B cell (primary cell): ENCODE measurements around the gene CD19. TPM values are rescaled to one million over a fixed set of nuclear protein-coding genes. Genes with fewer than 3 reads are reported as not detected.

Source experiments
- ATAC-seq: fragments of 200-7000 bp; cut with Tn5 transposase; one replicate; pipeline ENCODE4 v1.10.0; 2021; ENCODE audit warnings: low read depth, mild to moderate bottlenecking, moderate number of reproducible peaks, moderate library complexity
- CTCF ChIA-PET: fragments of 350-600 bp; sonication (Branson Sonifier 250); formaldehyde crosslinking; loops from one replicate; lab custom pipeline; 2021; ENCODE audit warnings: antibody characterized with exemption, inconsistent platforms; lab: Charles Lee
- POLR2A ChIA-PET: fragments of 350-600 bp; sonication (Branson Sonifier 250); formaldehyde crosslinking; loops from one replicate; lab custom pipeline; 2021; ENCODE audit warnings: antibody characterized with exemption; lab: Charles Lee
- DNase-seq: peaks from one replicate; pipeline ENCODE4 v3.0.0; 2013
- H2AFZ ChIP-seq: 2 replicates; pipeline ENCODE4 v1.6.1; 2012; ENCODE audit warnings: mild to moderate bottlenecking, low read depth, low read length; ENCODE audit not compliant: insufficient read depth, poor library complexity, severe bottlenecking
- H3K27ac ChIP-seq, 2 donors: 1 replicate in 1 of 2; 2 replicates in 1 of 2; pipeline ENCODE4 v1.5.1; 2012 to 2013; ENCODE audit warnings: low read length in 2 of 2, mild to moderate bottlenecking in 2 of 2, moderate library complexity in 1 of 2
- H3K27me3 ChIP-seq, 4 experiments: fragments of 200-600 bp in 1 of 4; sonication (generic) in 1 of 4; replicated peaks in 1 of 4; 1 replicate in 2 of 4; 2 replicates in 2 of 4; pipeline versions ENCODE4 v1.6.1 to v1.7.0; 2013 to 2016; ENCODE audit warnings: low read length in 3 of 4, mild to moderate bottlenecking in 2 of 4, mixed read lengths in 1 of 4, moderate library complexity in 1 of 4; ENCODE audit not compliant: insufficient read depth in 4 of 4, control insufficient read depth in 3 of 4; ENCODE audit errors: control extremely low read depth in 1 of 4
- H3K36me3 ChIP-seq, 2 experiments: replicated peaks in 1 of 2; 1 replicate in 1 of 2; 2 replicates in 1 of 2; pipeline versions ENCODE4 v1.6.1 to v1.7.1; 2013; ENCODE audit warnings: low read length in 1 of 2; ENCODE audit not compliant: insufficient read depth in 2 of 2, control insufficient read depth in 1 of 2; ENCODE audit errors: control extremely low read depth in 1 of 2, extremely low read depth in 1 of 2
- H3K4me1 ChIP-seq, 2 donors: fragments of 200-600 bp in 1 of 2; sonication (generic) in 1 of 2; 1 replicate in 1 of 2; 2 replicates in 1 of 2; pipeline versions ENCODE4 v1.5.1 to v1.6.1; 2013 to 2017; ENCODE audit warnings: low read length in 2 of 2; ENCODE audit not compliant: control insufficient read depth in 2 of 2, insufficient read depth in 2 of 2
- H3K4me2 ChIP-seq: replicated peaks from 2 replicates; pipeline ENCODE3; 2012; ENCODE audit warnings: mild to moderate bottlenecking, low read depth, low read length; ENCODE audit not compliant: poor library complexity, severe bottlenecking
- H3K4me3 ChIP-seq, 5 experiments: fragments of 200-600 bp in 1 of 5; sonication (generic) in 1 of 5; 1 replicate in 3 of 5; 2 replicates in 2 of 5; pipeline versions ENCODE4 v1.5.1 to v1.7.0; 2011 to 2016; ENCODE audit warnings: low read length in 4 of 5, mild to moderate bottlenecking in 4 of 5, low read depth in 2 of 5, control low read depth in 1 of 5, moderate library complexity in 1 of 5; ENCODE audit not compliant: insufficient read depth in 1 of 5; ENCODE audit errors: control extremely low read depth in 1 of 5, extremely low read depth in 1 of 5
- H3K79me2 ChIP-seq: fragments of 200-600 bp; sonication (generic); one replicate; pipeline ENCODE4 v1.6.0; 2016; ENCODE audit warnings: low read length; ENCODE audit not compliant: control insufficient read depth, insufficient read depth
- H3K9ac ChIP-seq: fragments of 200-600 bp; sonication (generic); 2 replicates; pipeline ENCODE4 v1.6.1; 2017; ENCODE audit warnings: mild to moderate bottlenecking, low read length, moderate library complexity
- H3K9me3 ChIP-seq, 3 donors: one replicate each; pipeline versions ENCODE4 v1.6.1 to v1.7.1; 2013; ENCODE audit warnings: low read length in 2 of 3; ENCODE audit not compliant: control insufficient read depth in 2 of 3, insufficient read depth in 1 of 3; ENCODE audit errors: control extremely low read depth in 1 of 3
- H4K20me1 ChIP-seq: 2 replicates; pipeline ENCODE4 v1.6.0; 2012; ENCODE audit warnings: mild to moderate bottlenecking, low read length; ENCODE audit not compliant: insufficient read depth, control insufficient read depth, poor library complexity, severe bottlenecking
- H3K27ac Mint-ChIP-seq: one replicate; pipeline ENCODE4 v1.8.0; 2021; ENCODE audit warnings: mixed read lengths
- H3K27me3 Mint-ChIP-seq: one replicate; pipeline ENCODE4 v1.8.0; 2021; ENCODE audit warnings: mixed read lengths
- H3K4me1 Mint-ChIP-seq: one replicate; pipeline ENCODE4 v1.8.0; 2021; ENCODE audit warnings: mixed read lengths
- H3K4me3 Mint-ChIP-seq: one replicate; pipeline ENCODE4 v1.8.0; 2021; ENCODE audit warnings: mixed read lengths
- H3K9me3 Mint-ChIP-seq: one replicate; pipeline ENCODE4 v1.8.0; 2022; ENCODE audit warnings: mixed read lengths; ENCODE audit not compliant: insufficient read depth
- CTCF ChIP-seq: fragments of 200-600 bp; IDR thresholded peaks from one replicate; pipeline ENCODE4 v1.8.0; 2022; ENCODE audit warnings: antibody characterized with exemption, mild to moderate bottlenecking
- EZH2 ChIP-seq: IDR thresholded peaks from 2 replicates; pipeline ENCODE4 v1.6.1; 2012; ENCODE audit warnings: borderline replicate concordance, low read depth, mild to moderate bottlenecking, moderate library complexity, low read length; ENCODE audit not compliant: insufficient read depth, poor library complexity, severe bottlenecking
- WGBS: methylation state at CpG from one replicate; pipeline ENCODE4 v1.1.5; 2013; ENCODE audit warnings: missing lambda C conversion rate; ENCODE audit not compliant: insufficient coverage; 5-methylcytosine and 5-hydroxymethylcytosine counted together
- intact Hi-C: fragments of 100-400 bp; cut with micrococcal nuclease; formaldehyde crosslinking; loops from one replicate; pipeline ENCODE4 v1.10.0; 2022
- polyA plus RNA-seq: library from polyadenylated mRNA; depleted of rRNA; stranded (reverse); fragments of >200 nt; gene quantifications from 2 replicates; pipeline ENCODE4 v1.2.3, GENCODE V29; 2012
- total RNA-seq, 2 donors: library from RNA; stranded (reverse); fragments of 120-200 nt in 1 of 2; gene quantifications; 1 replicate in 1 of 2; 2 replicates in 1 of 2; pipeline versions ENCODE4 v1.2.3 to v1.2.4, GENCODE V29; 2013 to 2022

CD19 gene
- total and polyA plus RNA-seq, 2 donors (not counting 1 experiment from before 2014, with no cell fraction given): 306 to 478 TPM

DNA sequence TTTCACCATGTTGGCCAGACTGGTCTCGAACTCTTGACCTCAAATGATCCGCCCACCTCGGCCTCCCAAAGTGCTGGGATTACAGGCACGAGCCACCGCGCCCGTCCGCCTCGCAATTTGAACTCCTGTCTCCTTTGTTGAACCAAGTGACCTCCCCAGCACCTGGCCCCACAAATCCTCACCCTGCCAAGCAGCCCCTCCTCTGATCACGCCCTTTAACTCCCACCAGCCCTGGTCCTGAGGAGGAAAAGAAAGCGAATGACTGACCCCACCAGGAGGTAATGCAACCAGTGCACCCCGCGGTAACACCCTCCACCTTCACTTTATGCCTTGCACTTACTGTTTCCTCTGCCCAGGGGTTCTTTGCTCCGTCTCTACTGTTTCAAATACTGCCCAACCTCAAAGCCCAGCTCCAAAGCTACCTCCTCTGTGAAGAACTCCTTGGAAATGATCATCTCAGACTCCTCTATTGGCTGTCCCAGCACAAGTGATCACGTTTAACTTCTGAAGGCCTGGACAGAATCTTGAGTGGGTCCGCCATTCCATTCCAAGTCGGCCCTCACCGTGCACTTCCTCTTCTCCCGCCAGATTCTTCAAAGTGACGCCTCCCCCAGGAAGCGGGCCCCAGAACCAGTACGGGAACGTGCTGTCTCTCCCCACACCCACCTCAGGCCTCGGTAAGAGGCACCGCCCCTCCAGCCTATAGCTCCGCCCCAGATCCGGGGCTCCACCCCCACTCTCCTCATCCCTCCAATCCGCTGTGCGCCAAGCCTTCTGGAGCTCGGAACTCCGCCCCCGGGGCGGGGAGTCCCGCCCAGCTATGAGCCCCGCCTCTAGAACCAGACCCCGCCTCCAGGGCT is 4.4 kb downstream of the CD19 start:
- peak; percentile 90 for DNase-seq
- Histone ChIP-seq H3K9me3 (peaks cover 0 to 8% (median 0%) of the 10 kb centered on the region in 3 donors), H3K27me3 (no peaks in the 10 kb centered on the region), H4K20me1 (peaks cover 29% of the 10 kb centered on the region), H3K4me1 (peaks cover 48 to 60% of the 10 kb centered on the region in 2 donors), H3K4me2 (peak overlapping the region; percentile 55), H3K27ac (peak overlapping the region; percentile 68 to 75), H3K36me3 (peaks cover 0 to 59% of the 10 kb centered on the region in 2 experiments), H3K9ac (no peak overlapping the region), H3K79me2 (peaks cover 81% of the 10 kb centered on the region), H3K4me3 (peak overlapping the region in 3 of 5 experiments; percentile 12 to 23 (median 12)), H2AFZ (peak overlapping the region; percentile 40)
- Mint-ChIP-seq H3K4me1 (peaks cover 60% of the 10 kb centered on the region), H3K4me3 (peak overlapping the region; percentile 74), H3K9me3 (no peaks in the 10 kb centered on the region), H3K27ac (peak overlapping the region; percentile 82), H3K27me3 (no peaks in the 10 kb centered on the region)
- WGBS: 36% methylated on average over 33 of the region's 36 CpGs
- intact Hi-C loops: loop anchor here (2.0 kb wide), 1 partner anchor 13 kb away; no protein-coding TSS in a partner anchor
- CTCF ChIA-PET: interaction anchor here (1.1 to 8.4 kb wide), 4 partner anchors 8 to 41 kb away, joined by 3 to 83 read pairs (median 10); partner anchors contain the start of gene RABEP2
- POLR2A ChIA-PET: interaction anchor here (0.8 to 3.8 kb wide), 4 partner anchors 8 to 114 kb away, joined by 3 to 26 read pairs (median 7); partner anchors contain the start of genes ATXN2L and RABEP2
- peak; percentile 89 for ATAC-seq
- TF ChIP-seq EZH2: no peak

- H3K27ac Mint-ChIP-seq: peak overlapping the region; percentile 82
- H3K4me2 ChIP-seq: peak overlapping the region; percentile 55
- DNase-seq (no peak), ATAC-seq (no peak)
- H3K4me1 ChIP-seq: peaks cover 42 to 54% of the 10 kb centered on the region in 2 donors
- H3K4me1 Mint-ChIP-seq: peaks cover 56% of the 10 kb centered on the region
- no peaks in the 10 kb centered on the region for H3K27me3 ChIP-seq
- H3K9me3 ChIP-seq: peaks cover 0 to 8% (median 0%) of the 10 kb centered on the region in 3 donors
- intact Hi-C loops: loop anchor here (2.0 kb wide), 1 partner anchor 14 kb away; no protein-coding TSS in a partner anchor
- no peak overlapping the region for H3K9ac ChIP-seq
- peak overlapping the region in 1 of 5 experiments; percentile 12 for H3K4me3 ChIP-seq
- H3K27me3 Mint-ChIP-seq: no peaks in the 10 kb centered on the region
- 73% methylated on average over 22 of the region's 26 CpGs for WGBS
- H3K36me3 ChIP-seq: peaks cover 0 to 59% of the 10 kb centered on the region in 2 experiments
- TF ChIP-seq EZH2 (no peak), CTCF (no peak)
- peaks cover 29% of the 10 kb centered on the region for H4K20me1 ChIP-seq
- H3K4me3 Mint-ChIP-seq: peak overlapping the region; percentile 74
- no peaks in the 10 kb centered on the region for H3K9me3 Mint-ChIP-seq
- ChIA-PET CTCF (interaction anchor here (1.1 to 8.4 kb wide), 4 partner anchors 7 to 40 kb away, joined by 3 to 83 read pairs (median 10); partner anchors contain the start of gene RABEP2), POLR2A (interaction anchor here (0.8 to 3.8 kb wide), 4 partner anchors 8 to 114 kb away, joined by 3 to 26 read pairs (median 7); partner anchors contain the start of genes ATXN2L and RABEP2)
- H3K79me2 ChIP-seq: peaks cover 80% of the 10 kb centered on the region
- H3K27ac ChIP-seq: peak overlapping the region; percentile 68 to 75
- peak overlapping the region; percentile 40 for H2AFZ ChIP-seq
These were observed 5.0 kb downstream of the CD19 start for GRCh38 chr16:28936784-28937155.
